GM21528 (cell line): ENCODE data around the gene NR2F2.
"Not testable (repeated sequence)": the region's sequence is repeated elsewhere in the genome, so short reads cannot be mapped to it uniquely, and the experiment has no call there.

Experiments
- ATAC-seq: cut with Tn5 transposase; IDR thresholded peaks from one replicate; pipeline ENCODE4 v1.9.1; 2021; ENCODE audit warnings: mild to moderate bottlenecking, moderate library complexity; ENCODE audit not compliant: unreplicated experiment, low FRiP score

NR2F2 gene

GRCh38 chr15:96365781-96366525 lies 35.5 kb downstream of the NR2F2 start:
- no peak for ATAC-seq

- no peak for ATAC-seq
These were observed 36.0 kb downstream of the NR2F2 start for GRCh38 chr15:96366526-96366877.

DNA sequence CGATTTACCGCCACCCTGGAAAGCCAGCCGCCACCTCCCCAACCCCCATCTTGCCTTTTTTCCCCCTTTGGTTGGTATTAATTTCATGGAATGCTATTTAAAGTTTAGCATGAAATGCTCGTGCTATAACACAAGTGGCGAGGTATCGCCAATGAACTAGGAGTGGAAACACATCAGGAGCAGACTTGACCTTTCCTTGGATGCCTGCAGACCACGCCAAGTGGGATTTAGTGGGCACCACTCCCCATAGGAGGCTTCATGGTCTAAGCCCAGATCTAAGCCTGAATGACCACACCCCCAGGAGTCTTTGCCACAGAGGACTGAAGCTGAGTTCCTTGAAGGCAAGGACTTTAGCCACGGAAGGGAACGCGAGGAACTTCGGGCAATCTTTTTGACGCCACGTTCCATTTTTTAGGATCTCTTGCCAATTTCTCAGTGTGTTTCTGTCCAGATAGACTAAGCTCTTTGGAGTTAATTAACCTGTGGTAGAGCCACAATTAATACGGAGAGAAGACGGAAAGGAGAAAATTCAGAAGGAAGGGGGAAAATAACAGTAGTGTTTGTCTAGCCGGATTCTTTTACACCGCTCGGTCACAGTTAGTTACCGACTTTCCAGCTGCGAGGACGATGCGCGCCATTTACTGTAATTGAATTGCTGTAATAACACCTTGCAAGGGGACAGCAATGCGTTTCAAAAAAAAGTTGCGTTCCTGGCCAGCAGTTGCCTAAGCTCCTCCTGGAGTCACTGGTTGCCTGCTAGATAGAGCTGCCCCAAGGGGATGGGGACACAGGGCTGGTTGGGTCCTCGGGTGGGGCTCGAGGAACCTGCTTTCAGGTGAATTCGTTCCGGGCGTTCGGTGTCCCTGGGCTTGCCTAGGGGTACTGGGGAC lies 37.1 kb downstream of the NR2F2 start:
- no peak for ATAC-seq

- no peak for ATAC-seq
These were observed 38.9 kb downstream of the NR2F2 start for GRCh38 chr15:96369351-96369750.

DNA sequence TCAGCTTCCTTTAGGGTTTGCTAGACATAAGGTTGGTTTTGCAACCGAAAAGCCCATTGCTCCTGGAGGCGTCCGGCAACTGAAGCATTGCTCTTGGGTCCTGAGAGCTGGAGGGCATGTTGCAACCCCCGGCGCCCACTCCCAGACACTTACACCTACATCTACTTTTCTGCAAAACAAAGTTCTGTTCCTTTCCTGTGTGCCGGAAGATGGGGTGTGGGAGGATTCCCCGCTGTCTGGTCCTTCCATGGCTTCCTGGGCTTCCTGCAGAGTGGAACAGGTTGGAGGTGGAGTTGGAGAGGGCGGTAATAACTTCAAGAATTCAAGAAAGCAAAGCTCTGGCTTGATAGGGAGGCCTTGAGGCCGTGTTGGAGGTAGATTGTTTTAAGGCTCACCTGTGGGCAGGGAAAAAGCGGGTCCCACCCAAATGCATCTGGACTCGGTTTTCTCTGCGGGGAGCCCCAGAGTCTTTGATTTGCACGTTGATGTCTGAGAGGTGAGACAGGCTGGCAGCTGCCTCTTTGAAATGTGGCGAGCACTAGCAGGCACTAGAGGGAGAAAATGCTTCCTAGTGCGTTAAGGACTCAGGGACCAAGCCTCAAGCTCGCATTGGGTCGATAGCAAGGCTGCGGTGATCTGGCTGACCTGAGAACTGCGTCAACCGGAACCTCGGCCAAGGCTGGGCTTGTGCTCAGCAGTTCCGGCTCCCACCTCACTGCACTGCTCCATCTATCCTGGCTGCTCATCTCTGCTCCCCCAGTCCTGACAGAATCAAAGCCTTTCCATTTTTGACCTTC lies 39.5 kb downstream of the NR2F2 start:
- ATAC-seq, result no peak

- no peak for ATAC-seq
These were observed 42.1 kb downstream of the NR2F2 start for GRCh38 chr15:96372554-96372953.

DNA sequence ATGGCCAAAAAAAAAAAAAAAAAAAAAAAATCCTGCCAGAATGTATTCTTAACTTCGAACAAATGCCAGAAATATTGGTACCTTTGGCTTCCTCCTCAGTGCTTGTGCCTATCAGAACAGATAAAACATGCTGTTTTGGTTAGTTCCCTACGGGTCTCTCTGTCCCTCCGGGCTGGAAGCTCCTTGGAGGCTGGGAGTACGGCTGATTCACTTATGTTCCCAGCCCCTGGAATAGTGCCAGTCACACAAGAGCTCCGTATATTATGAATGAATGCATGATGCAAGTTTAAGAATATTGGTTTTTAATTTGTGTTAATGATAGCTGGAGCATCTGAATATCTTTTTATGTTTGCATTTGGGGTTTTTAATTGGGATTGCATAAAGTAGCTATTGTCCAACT lies 44.0 kb downstream of the NR2F2 start:
- ATAC-seq, result no peak

DNA sequence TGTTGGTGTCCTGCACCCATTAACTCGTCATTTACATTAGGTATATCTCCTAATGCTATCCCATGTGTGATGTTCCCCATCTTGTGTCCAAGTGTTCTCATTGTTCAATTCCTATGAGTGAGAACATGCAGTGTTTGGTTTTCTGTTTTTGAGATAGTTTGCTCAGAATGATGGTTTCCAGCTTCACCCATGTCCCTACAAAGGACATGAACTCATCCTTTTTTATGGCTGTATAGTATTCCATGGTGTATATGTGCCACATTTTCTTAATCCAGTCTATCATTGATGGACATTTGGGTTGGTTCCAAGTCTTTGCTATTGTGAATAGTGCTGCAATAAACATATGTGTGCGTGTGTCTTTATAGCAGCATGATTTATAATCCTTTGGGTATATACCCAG lies 49.1 kb downstream of the NR2F2 start:
- not testable (repeated sequence) for ATAC-seq

GRCh38 chr15:96381463-96381862 lies 51.0 kb downstream of the NR2F2 start:
- ATAC-seq, result no peak

- no peak for ATAC-seq
These were observed 54.7 kb downstream of the NR2F2 start for GRCh38 chr15:96385195-96385594.

DNA sequence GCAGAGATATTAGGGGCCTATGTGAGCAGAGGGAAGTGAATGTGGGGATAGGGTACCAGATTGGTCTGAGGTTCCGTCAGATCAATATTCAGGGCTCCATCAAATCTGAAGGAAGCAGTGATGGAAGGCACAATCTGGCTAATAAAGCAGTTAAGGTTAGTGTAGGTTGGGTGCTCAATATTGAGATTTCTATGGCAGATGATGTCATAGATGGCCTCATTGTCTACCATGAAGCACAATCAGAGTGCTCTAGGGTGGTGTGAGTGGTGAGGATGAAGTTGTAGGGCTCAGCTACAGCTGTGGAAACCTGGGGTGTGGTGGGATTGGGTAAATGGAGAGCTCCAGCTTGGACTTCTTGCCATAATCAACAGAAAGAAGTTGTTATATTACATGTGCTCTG lies 58.2 kb downstream of the NR2F2 start:
- ATAC-seq, result no peak
